Suprapubic skin (tissue), 4 donors: Measurements from ENCODE around the gene GUCA1A.

ENCODE experiments used
- EP300 ChIP-seq: sonication (generic); formaldehyde crosslinking; IDR thresholded peaks from one replicate; pipeline ENCODE4 v1.6.1; 2017; ENCODE audit warnings: antibody characterized with exemption
- POLR2A ChIP-seq, 2 donors: fragments of 450-650 bp; IDR thresholded peaks; one replicate each; pipeline ENCODE4 v1.6.1; 2017; ENCODE audit warnings: antibody characterized with exemption in 2 of 2, mild to moderate bottlenecking in 2 of 2, moderate library complexity in 2 of 2
- POLR2AphosphoS5 ChIP-seq, 3 donors: sonication (generic); formaldehyde crosslinking; IDR thresholded peaks; one replicate each; pipeline ENCODE4 v1.6.1; 2017; ENCODE audit warnings: antibody characterized with exemption in 3 of 3
- TF ChIP-seq, protein P1 (sequence below), 2 donors: fragments of 200-600 bp in 1 of 2; fragments of 450-650 bp in 1 of 2; sonication (generic) in 1 of 2; IDR thresholded peaks; one replicate each; pipeline ENCODE4 v1.5.1; 2016 to 2019; ENCODE audit warnings: antibody characterized with exemption in 2 of 2, mild to moderate bottlenecking in 1 of 2, moderate library complexity in 1 of 2

DNA sequence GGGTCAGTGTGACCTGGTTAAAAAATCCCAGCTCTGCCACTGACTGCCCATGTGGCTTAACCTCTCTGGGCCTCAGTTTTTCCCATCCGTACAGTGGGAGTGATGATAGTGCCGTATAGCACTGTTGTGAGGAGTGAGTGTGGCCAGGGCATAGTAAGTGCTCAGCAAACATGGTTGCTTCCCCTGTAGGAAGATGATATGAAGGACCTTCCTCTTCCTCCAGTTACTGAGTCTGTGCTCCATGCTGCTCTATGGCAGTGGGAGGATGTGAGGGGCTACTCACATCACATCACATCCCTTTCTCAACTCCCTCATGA is 43.8 kb upstream of the GUCA1A start:
- TF ChIP-seq EP300: no peak
- TF ChIP-seq, protein P1, sequence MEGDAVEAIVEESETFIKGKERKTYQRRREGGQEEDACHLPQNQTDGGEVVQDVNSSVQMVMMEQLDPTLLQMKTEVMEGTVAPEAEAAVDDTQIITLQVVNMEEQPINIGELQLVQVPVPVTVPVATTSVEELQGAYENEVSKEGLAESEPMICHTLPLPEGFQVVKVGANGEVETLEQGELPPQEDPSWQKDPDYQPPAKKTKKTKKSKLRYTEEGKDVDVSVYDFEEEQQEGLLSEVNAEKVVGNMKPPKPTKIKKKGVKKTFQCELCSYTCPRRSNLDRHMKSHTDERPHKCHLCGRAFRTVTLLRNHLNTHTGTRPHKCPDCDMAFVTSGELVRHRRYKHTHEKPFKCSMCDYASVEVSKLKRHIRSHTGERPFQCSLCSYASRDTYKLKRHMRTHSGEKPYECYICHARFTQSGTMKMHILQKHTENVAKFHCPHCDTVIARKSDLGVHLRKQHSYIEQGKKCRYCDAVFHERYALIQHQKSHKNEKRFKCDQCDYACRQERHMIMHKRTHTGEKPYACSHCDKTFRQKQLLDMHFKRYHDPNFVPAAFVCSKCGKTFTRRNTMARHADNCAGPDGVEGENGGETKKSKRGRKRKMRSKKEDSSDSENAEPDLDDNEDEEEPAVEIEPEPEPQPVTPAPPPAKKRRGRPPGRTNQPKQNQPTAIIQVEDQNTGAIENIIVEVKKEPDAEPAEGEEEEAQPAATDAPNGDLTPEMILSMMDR (IDR thresholded peaks at IDR 0.05): no peak
- TF ChIP-seq POLR2A (IDR thresholded peaks at IDR 0.05): no peak
- no peak for TF ChIP-seq POLR2AphosphoS5 (IDR thresholded peaks at IDR 0.05)
